Lung (tissue), 5 donors: Measurements from ENCODE around the gene AHCY. TPM values are rescaled to one million over a fixed set of nuclear protein-coding genes. Genes with fewer than 3 reads are reported as not detected.

Experiments
- polyA plus RNA-seq, 2 donors: library from polyadenylated mRNA; stranded (reverse); fragments of 200-250 nt; gene quantifications; one replicate each; pipeline ENCODE4 v1.2.1, GENCODE V29; 2013
- small RNA-seq: library from RNA; depleted of rRNA; stranded (forward); fragments of <200 nt; gene quantifications from one replicate; pipeline ENCODE3, GENCODE V24; 2014; ENCODE audit warnings: low replicate concordance
- total RNA-seq, 2 donors: library from RNA; depleted of rRNA in 1 of 2; stranded (reverse); fragments of >200 nt in 1 of 2; gene quantifications; one replicate each; pipeline ENCODE4 v1.2.1, GENCODE V29; 2014 to 2021
- donor health status: Bipolar disorder and iron deficiency.
- donor health status: healthy.
- donor health status: DM: yes; HTN: yes; CAD: no.

Gene AHCY
- total and polyA plus RNA-seq, 4 donors = 40.2 to 116 (median 105) TPM

Small RNA genes within 50 kb of the gene (small RNA-seq; reads per million reads assigned to genes)
- gene AL356299.1 = not detected

Other genes with a start within 250 kb of the AHCY start
- gene EIF2S2, start 191.1 kb downstream of the AHCY start, total RNA-seq = 10 to 100 TPM; 48.2 to 55.9 TPM
- gene EIF2S2, start 191.1 kb downstream of the AHCY start, polyA plus RNA-seq = 10 to 100 TPM; 37.5 to 69.7 TPM
- gene ASIP, start 61.9 kb downstream of the AHCY start, total RNA-seq = not detected
- under 1 TPM; 0.15 to 0.87 TPM for gene ASIP, start 61.9 kb downstream of the AHCY start, polyA plus RNA-seq
- gene ITCH, start 59.9 kb upstream of the AHCY start, total RNA-seq = 10 to 100 TPM; 45.4 to 68.1 TPM
- 10 to 100 TPM in 1 of 2 donors, 1 to 10 TPM in 1; 9.3 to 15.4 TPM for gene ITCH, start 59.9 kb upstream of the AHCY start, polyA plus RNA-seq
- 100 to 1,000 TPM in 1 of 2 donors, 10 to 100 TPM in 1; 77.3 to 135 TPM for gene DYNLRB1, start 213.1 kb upstream of the AHCY start, total RNA-seq
- gene DYNLRB1, start 213.1 kb upstream of the AHCY start, polyA plus RNA-seq = 100 to 1,000 TPM; 177 to 433 TPM